ENCODE data around the gene ASXL1. TPM values are rescaled to one million over a fixed set of nuclear protein-coding genes. Genes with fewer than 3 reads are reported as not detected.

Gene ASXL1
- total RNA-seq, 1 donor from 2014 or later, result 28.5 TPM

DNA sequence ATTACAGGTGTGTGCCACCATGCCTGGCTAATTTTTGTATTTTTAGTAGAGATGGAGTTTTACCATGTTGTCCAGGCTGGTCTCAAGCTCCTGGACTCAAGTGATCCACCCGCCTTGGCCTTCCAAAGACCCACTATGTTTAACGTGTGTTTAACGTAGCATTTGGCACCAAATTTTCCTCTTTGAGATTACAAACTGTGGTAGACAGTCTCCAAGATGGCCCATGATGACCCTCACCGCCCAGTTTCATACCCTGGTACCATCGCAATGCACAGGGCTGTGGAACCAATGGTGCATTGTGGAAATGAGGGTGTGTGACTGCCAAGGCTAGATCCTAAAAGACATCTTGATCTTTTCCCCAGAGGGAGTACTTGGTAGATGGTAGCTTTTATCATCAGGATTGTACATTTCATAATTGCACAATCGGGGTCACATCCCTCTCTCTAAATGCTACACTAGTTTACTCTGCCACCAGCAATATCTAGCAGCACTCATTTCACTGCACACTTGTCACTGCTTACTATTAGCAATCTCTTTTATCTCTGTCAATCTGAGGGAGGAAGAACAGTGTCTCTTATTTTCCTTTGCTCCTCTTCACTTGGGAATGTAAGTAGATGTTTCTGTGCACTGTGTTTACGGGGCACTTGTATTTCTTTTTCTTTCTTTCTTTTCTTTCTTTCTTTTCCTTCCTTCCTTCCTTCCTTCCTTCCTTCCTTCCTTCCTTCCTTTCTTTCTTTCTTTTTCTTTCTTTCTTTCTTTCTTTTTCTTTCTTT is 130.1 kb downstream of the ASXL1 start:
- DNase-seq (ENCODE audit: low spot score) (no peak), ATAC-seq (no peak)

Other genes starting within 250 kb of the ASXL1 start
- gene TM9SF4, start 248.6 kb upstream of the ASXL1 start, total RNA-seq, result 25.3 TPM
- 2.8 TPM for gene PLAGL2, start 150.6 kb upstream of the ASXL1 start, total RNA-seq
- gene POFUT1, start 150.5 kb upstream of the ASXL1 start, total RNA-seq, result 39.2 TPM
- gene KIF3B, start 80.7 kb upstream of the ASXL1 start, total RNA-seq, result 19.3 TPM
- gene NOL4L, start 227.0 kb downstream of the ASXL1 start, total RNA-seq, result 5.8 TPM

Data from left lobe of liver (tissue), 2 donors.